ENCODE measurements around the gene ZNF479.
"Not testable (repeated sequence)": the region's sequence is repeated elsewhere in the genome, so short reads cannot be mapped to it uniquely, and the experiment has no call there.

ZNF479 gene

GRCh38 chr7:57132336-57132735 lies at the start of gene ZNF479:
ZNF479 (minus strand) TSS chr7:57132436; CDS start chr7:57132324, 112 bp downstream.
- DNase-seq (ENCODE audit: low spot score) = not testable (repeated sequence)

DNA sequence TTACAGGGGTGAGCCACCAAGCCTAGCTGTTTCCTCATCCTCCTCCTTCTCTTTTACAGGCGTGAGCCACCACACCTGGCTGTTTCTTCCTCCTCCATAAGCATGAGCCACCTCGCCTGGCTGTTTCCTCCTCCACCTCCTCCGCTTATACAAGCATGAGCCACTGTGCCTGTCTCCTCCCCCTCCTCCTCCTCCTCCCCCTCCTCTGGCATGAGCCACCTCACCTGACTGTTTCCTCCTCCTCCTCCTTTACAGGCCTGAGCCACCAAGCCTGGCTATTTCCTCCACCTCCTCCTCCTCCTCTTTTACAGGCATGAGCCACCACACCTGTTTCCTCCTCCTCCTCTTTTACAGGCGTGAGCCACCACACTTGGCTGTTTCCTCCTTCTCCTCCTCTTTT lies 49.8 kb upstream of the ZNF479 start:
- DNase-seq (ENCODE audit: low spot score) = no peak

GRCh38 chr7:57181281-57181680 lies 49.0 kb upstream of the ZNF479 start:
- no peak for DNase-seq (ENCODE audit: low spot score)

GRCh38 chr7:57179776-57180415 lies 47.7 kb upstream of the ZNF479 start:
- DNase-seq (ENCODE audit: low spot score) = no peak

- no peak for DNase-seq (ENCODE audit: low spot score)
Observed at GRCh38 chr7:57178768-57179139, 46.5 kb upstream of the ZNF479 start.

GRCh38 chr7:57177856-57178767 lies 45.9 kb upstream of the ZNF479 start:
- DNase-seq (ENCODE audit: low spot score) = no peak

DNA sequence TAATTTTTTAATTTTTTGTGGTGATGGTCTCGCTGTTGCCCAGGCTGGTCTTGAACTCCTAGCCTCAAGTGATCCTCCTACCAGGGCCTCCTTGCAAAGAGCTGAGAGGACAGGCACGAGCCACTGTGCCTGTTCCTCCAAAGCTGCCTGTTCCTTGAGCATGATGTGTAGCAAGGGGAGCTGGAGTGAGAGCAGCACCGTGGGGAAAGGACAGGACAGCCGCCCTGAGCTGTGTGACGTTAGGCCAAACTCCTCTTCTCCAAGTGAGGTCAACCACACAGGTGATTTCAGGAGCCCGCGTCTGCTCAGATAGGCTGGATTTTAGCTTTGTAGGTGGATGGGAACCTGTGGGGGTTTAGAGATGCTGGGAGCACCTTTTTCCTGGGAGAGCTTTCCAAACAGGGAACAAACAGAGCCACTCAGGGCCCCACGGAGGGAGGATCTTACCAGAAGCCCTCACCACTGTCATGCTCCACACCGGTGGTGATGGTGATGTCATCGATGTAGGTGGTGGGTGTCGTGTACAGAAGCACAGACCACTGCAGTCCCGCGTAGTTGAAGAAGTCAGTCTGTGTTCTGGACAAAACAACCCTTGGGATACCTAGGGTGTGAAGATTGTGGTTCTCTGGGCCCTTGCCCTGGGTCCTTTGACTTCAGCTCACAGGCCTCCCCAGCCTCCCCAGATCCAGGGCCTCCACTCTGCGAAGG lies 44.8 kb upstream of the ZNF479 start:
- DNase-seq (ENCODE audit: low spot score) = no peak

- DNase-seq (ENCODE audit: low spot score) = no peak
Observed at GRCh38 chr7:57165285-57165899, 33.2 kb upstream of the ZNF479 start.

DNA sequence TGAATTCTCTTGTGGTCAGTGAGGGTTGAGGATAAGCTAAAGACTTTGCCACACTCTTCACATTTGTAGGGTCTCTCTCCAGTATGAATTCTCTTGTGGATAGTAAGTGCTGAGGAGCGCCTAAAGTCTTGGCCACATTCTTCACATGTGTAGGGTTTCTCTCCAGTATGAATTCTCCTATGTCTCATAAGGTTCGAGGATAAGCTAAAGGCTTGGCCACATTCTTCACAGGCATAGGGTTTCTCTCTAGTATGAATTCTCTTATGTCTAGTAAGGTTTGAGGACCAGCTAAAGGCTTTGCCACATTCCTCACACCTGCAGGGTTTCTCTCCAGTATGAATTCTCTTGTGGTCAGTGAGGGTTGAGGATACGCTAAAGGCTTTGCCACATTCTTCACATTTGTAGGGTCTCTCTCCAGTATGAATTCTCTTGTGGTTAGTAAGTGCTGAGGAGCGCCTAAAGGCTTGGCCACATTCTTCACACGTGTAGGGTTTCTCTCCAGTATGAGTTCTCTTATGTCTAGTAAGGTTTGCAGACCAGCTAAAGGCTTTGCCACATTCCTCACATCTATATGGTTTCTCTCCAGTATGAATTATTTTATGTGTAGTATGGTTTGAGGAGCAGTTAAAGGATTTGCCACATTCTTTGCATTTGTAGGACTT lies 12.0 kb downstream of the ZNF479 start:
- DNase-seq (ENCODE audit: low spot score) = not testable (repeated sequence)

Data from CD4-positive, alpha-beta T cell treated with Interleukin-15 for 4 hours (primary cell).